NCI-H2081 (cell line): Measurements from ENCODE around the gene CLDN25.

Source experiments
- DNase-seq, 2 experiments: peaks; one replicate each; lab custom pipeline; 2025; lab: John Stamatoyannopoulos, UW

The CLDN25 gene

GRCh38 chr11:113808931-113809330 is 29.3 kb downstream of the CLDN25 start:
- no peak for DNase-seq

DNA sequence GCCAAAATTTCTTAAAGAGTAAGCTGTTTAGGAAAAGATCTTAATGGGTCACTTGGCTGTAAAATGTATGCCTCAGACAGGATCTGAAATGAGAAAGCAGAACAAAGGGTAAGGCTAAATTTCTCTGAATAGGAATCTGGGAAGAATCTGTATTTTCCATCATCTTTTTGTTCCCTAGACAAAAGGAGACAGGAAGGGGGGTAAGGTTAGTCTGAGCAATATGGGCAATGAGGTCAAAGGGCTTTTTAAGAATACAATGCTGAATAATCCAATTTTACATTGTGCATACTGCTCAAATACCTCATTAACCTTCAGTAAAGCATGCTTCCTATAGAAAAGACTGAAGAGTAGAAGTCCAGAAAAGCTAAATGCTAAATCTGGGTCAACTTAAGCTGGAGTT is 34.6 kb downstream of the CLDN25 start:
- no peak for DNase-seq

- DNase-seq: no peak
These were observed 37.6 kb downstream of the CLDN25 start for GRCh38 chr11:113817162-113817561.

GRCh38 chr11:113817626-113818025 is 38.0 kb downstream of the CLDN25 start:
- no peak for DNase-seq

- no peak for DNase-seq
These were observed 38.8 kb downstream of the CLDN25 start for GRCh38 chr11:113818426-113818825.

GRCh38 chr11:113827477-113827876 is 47.9 kb downstream of the CLDN25 start:
- no peak for DNase-seq

DNA sequence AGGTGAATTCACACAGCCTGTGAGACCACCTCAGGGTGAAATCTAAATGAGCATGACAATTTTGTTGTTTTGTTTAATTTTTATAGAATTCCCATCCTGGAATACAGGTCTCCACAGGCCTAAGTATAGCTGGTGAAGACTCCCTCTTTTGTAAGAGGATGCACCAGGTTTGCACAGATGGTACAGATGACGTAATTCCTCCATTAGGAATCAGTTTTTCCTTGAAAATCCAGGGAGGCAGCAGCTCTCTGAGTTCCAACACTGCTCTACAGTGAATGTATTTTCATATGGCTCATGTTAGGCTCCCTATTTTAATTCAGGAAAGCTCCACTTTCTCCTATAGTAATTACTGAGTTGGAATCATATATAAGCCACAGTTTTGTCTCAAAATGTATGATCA is 48.6 kb downstream of the CLDN25 start:
- no peak for DNase-seq

- no peak for DNase-seq
These were observed 50.2 kb downstream of the CLDN25 start for GRCh38 chr11:113829751-113830150.
